AG04450 (cell line): ENCODE results near the gene KIF11. TPM values are rescaled to one million over a fixed set of nuclear protein-coding genes. Genes with fewer than 3 reads are reported as not detected.

Source experiments
- CTCF ChIA-PET: fragments of 300-600, 350-600 bp; formaldehyde crosslinking; extraction: SDS; loops from one replicate; lab custom pipeline; 2022; ENCODE audit warnings: antibody characterized with exemption, inconsistent platforms; lab: Charles Lee
- POLR2A ChIA-PET: fragments of 350-600 bp; formaldehyde crosslinking; extraction: SDS; loops from one replicate; lab custom pipeline; 2021; ENCODE audit warnings: antibody characterized with exemption, inconsistent platforms; lab: Yijun Ruan, JAX
- DNase-seq: peaks from one replicate; pipeline ENCODE4 v3.0.0-alpha.2; 2011; ENCODE audit warnings: low read depth, low spot score
- H3K27ac ChIP-seq: one replicate; pipeline ENCODE4 v1.5.1; 2012; ENCODE audit warnings: low read depth, low read length, control low read depth
- H3K27me3 ChIP-seq: one replicate; pipeline ENCODE4 v1.6.0; 2012; ENCODE audit warnings: low read length; ENCODE audit not compliant: control insufficient read depth, insufficient read depth
- H3K4me3 ChIP-seq: 2 replicates; pipeline ENCODE4 v1.5.1; 2011; ENCODE audit warnings: mild to moderate bottlenecking, low read depth, low read length, control low read depth
- H3K9me3 ChIP-seq: 2 replicates; pipeline ENCODE4 v1.5.1; 2012; ENCODE audit warnings: low read length; ENCODE audit not compliant: control insufficient read depth, insufficient read depth
- polyA plus RNA-seq: library from polyadenylated mRNA; depleted of rRNA; stranded (reverse); fragments of >200 nt; gene quantifications from 2 replicates; pipeline ENCODE4 v1.2.3, GENCODE V29; 2011
- TF ChIP-seq, protein P1 (sequence below): IDR thresholded peaks from 2 replicates; pipeline ENCODE4 v1.5.1; 2011; ENCODE audit warnings: low read depth, low read length, control low read depth, inconsistent platforms

Gene KIF11
- polyA plus RNA-seq, 1 experiment = 7.6 TPM

DNA sequence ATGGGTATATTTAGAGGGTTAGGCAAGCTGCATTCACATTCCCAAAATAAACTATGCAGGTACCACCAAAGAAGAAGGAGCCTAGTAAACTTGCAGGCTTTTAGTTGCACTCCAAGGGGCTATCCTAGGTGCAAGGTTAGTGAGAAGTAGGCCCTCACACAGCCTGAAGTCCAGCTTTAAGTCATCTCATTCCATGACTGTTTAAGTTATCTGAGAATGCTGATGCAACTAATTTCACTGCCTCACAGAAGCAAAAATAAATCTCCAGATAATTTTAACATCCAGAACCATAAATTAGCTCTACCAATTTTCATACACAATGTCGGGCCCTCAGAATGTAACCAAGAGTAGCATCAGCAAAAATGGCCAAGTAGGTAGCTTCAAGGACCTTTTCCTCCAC lies 62.5 kb downstream of the KIF11 start:
- TF ChIP-seq, protein P1, sequence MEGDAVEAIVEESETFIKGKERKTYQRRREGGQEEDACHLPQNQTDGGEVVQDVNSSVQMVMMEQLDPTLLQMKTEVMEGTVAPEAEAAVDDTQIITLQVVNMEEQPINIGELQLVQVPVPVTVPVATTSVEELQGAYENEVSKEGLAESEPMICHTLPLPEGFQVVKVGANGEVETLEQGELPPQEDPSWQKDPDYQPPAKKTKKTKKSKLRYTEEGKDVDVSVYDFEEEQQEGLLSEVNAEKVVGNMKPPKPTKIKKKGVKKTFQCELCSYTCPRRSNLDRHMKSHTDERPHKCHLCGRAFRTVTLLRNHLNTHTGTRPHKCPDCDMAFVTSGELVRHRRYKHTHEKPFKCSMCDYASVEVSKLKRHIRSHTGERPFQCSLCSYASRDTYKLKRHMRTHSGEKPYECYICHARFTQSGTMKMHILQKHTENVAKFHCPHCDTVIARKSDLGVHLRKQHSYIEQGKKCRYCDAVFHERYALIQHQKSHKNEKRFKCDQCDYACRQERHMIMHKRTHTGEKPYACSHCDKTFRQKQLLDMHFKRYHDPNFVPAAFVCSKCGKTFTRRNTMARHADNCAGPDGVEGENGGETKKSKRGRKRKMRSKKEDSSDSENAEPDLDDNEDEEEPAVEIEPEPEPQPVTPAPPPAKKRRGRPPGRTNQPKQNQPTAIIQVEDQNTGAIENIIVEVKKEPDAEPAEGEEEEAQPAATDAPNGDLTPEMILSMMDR = no peak
- ChIA-PET POLR2A (interaction anchor here (1.1 kb wide), 1 partner anchor 34 kb away, joined by 3 read pairs; the partner anchor contains the start of gene HHEX), CTCF (interaction anchor here (1.5 to 1.8 kb wide), 2 partner anchors 10 to 12 kb away, joined by 4 to 6 read pairs; no protein-coding TSS in a partner anchor)
- Histone ChIP-seq H3K4me3 (no peak overlapping the region), H3K27me3 (no peaks in the 10 kb centered on the region), H3K9me3 (no peaks in the 10 kb centered on the region), H3K27ac (no peak overlapping the region)
- DNase-seq = no peak

DNA sequence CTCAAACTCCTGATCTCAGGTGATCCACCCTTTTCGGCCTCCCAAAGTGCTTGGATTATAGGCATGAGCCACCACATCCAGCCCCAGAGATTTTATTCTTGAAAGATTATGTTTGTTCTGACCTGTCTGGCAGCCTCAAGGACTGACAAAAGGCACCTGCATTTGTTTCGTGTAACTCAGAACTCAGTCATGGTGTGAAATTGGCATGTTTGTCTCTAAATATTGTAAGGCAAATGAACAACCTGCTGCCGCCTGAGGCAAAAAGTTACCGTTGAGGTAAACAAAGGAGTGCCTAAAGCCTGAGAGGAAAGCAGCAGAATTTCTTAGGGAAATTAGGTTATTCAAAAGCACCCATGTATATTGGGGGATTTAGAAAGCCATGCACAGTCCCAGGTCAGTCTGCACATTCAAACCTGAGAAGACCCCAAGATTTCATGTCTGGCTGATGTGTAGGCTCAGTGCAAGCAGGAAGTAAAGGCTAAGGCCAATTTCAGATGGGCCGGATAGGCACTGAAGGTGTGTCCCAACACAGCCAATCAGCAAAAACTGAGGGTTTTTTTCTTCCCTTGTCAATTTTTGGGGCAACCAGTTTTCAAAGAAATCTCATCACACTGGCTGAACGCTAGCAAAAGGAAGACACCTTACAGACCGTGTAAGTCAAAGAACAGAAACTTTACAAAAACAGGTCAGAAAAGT lies 63.5 kb downstream of the KIF11 start:
- DNase-seq = no peak
- TF ChIP-seq, protein P1 = no peak
- Histone ChIP-seq H3K9me3 (no peaks in the 10 kb centered on the region), H3K27me3 (no peaks in the 10 kb centered on the region), H3K27ac (no peak overlapping the region), H3K4me3 (no peak overlapping the region)
- POLR2A ChIA-PET = no interaction called here
- CTCF ChIA-PET = interaction anchor here (1.8 kb wide), 1 partner anchor 13 kb away, joined by 6 read pairs; no protein-coding TSS in a partner anchor

DNA sequence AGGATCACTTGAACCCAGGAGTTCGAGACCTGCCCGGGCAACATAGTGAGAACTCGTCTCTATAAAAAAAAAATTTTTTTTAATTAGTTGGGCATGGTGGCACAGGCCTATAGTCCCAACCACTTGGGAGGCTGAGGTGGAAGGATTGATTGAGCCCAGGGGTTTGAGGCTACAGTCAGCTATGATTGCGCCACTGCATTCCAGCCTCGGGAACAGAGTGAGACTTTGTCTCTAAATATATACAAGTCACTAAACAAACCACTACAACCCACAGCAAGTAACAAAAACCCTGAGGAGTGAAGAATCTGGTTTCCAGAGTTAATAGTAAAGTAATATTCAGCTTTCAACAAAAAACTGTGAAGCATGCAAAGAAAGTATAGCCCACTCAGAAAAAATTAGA lies 64.1 kb downstream of the KIF11 start:
- H3K27me3 ChIP-seq = no peaks in the 10 kb centered on the region
- H3K9me3 ChIP-seq = no peaks in the 10 kb centered on the region
- ChIA-PET POLR2A (no interaction called here), CTCF (no interaction called here)
- H3K27ac ChIP-seq = no peak overlapping the region
- DNase-seq = no peak
- TF ChIP-seq, protein P1 = no peak
- H3K4me3 ChIP-seq = no peak overlapping the region

DNA sequence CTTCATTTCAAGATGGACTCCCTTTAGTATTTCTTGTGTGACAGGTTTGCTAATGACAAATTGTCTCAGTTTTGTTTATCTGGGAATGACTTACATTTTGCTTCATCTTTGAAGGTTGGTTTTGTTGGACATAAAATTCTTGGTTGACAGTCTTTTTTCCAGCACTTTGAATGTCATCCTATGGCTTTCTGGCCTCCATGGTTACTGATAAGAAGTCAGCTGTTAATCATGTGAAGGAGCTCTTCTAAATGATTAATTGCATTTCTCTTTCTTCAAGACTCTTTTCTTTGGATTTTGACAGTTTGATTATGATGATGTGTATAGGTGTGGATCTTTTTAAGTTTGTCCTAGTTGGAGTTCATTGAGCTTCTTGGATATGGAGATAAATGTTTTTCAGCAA lies 69.9 kb downstream of the KIF11 start:
- POLR2A ChIA-PET = no interaction called here
- no peak for DNase-seq
- no peak overlapping the region for H3K27ac ChIP-seq

More for the DNA sequence above, 69.9 kb downstream of the KIF11 start:
- TF ChIP-seq, protein P1 = no peak
- Histone ChIP-seq H3K9me3 (no peaks in the 10 kb centered on the region; the same call in 1 of the 2 replicates), H3K27me3 (no peaks in the 10 kb centered on the region), H3K4me3 (no peak overlapping the region)
- CTCF ChIA-PET = interaction anchor here (1.3 kb wide), 1 partner anchor 88 kb away, joined by 3 read pairs; no protein-coding TSS in a partner anchor
